ENCODE results near the gene SFXN3.

The SFXN3 gene, protein sequence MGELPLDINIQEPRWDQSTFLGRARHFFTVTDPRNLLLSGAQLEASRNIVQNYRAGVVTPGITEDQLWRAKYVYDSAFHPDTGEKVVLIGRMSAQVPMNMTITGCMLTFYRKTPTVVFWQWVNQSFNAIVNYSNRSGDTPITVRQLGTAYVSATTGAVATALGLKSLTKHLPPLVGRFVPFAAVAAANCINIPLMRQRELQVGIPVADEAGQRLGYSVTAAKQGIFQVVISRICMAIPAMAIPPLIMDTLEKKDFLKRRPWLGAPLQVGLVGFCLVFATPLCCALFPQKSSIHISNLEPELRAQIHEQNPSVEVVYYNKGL

DNA sequence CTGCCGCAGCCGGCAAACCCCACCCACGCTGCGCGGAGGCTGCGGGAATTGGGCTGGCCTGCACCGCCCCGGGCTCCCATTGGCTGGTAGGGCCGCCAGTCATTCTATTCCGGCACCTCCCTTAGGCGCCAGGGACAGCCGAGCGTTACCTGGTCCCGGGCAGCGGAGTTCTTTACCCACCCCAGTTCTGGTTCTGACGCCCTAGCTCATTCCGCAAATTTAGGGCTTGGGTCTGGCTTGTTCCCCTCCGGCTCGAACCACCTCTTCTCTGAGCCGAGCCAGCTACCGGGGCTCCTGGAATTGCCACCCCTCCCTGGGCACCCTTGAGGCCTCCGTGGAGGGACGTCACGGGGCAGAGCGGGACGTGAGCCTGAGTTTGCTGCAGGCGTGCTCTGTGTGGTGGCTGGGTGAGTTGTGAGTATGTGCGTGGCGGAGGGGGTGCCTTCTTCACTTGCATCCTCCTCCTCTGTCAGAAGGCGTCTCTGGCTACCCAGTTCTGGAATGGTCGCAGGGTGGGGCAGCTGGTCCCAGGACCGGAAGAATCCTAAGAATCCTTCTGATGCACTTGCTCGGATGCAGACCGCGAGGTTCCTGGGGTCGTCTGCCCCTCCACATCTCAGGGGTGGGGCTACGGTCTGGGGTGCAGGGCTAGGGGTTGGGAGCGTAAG lies at the start of gene SFXN3, which contains the start of gene PDZD7:
Gene SFXN3, plus strand, starts transcription at position 107 of the 668 bp plus-strand sequence. CDS start 3,461 bp downstream, outside the sequence.
Gene PDZD7, minus strand, starts transcription at position 2 of the 668 bp plus-strand sequence. CDS start 910 bp downstream, outside the sequence.
- peak; percentile 96 for DNase-seq (ENCODE audit: low spot score)

DNA sequence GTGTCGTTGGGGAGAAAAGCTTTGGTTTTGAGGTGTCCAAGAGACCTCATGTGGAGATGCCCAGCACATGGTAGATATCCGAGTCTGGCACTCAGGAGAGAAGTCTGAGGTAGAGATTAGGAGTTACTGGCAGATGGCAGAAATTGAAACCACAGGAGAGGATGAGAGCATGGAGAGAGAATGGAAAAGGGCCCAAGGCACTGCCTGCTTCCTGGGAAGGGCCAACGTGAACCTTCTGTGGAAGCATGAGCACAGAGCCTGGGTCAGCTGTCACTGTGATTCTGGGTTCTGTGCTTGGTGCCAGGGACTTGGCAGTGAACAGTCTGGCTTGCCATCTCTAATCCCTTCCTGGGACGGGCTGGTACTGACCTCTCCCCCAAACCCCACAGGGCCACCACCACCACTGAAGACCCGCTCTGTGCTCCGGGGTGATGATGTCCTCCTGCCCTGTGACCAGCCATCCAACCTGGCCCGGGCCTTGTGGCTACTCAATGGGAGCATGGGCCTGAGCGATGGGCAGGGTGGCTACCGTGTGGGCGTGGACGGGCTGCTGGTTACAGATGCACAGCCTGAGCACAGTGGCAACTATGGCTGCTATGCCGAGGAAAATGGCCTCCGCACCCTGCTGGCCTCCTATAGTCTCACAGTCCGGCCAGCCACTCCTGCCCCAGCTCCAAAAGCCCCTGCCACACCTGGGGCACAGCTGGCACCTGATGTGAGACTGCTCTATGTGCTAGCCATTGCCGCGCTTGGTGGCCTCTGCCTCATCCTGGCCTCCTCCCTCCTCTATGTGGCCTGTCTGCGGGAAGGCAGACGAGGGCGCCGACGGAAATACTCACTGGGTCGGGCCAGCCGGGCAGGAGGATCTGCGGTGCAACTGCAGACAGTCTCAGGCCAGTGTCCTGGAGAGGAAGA lies 47.9 kb upstream of the SFXN3 start:
- DNase-seq (ENCODE audit: low spot score), result peak; percentile 88

DNA sequence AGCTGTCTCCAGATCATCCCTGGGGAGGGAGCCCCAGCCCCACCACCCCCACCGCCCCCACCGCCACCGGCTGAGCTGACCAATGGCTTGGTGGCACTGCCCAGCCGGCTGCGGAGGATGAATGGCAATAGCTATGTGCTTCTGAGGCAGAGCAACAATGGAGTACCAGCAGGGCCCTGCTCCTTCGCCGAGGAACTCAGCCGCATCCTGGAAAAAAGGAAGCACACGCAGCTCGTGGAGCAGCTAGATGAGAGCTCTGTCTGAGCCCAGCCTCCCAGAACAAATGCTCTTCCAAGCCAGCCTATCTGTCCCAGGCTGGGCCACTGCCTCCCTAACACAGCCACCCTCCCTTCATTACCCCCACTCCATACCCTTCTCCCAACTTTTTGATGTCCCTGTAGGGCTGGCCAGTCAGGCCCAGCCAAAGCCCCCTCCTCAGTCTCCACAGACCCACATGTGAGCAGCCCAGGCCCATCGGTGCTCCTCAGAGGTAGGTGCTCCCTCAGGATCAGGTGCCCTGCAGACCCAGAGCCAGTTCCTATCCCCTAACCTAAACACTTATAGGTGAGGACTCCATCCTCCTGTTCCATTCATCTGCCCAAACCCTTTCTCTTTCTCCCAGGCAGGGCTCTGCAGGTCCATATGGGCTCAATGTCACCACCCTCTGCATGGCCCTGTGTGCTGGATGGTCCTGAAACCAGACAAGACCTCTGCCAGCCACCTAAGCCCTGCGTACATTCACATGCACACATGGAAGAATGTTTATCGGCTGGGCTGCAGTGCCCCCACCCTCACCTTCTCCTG lies 47.0 kb upstream of the SFXN3 start:
- no peak for DNase-seq (ENCODE audit: low spot score)

DNA sequence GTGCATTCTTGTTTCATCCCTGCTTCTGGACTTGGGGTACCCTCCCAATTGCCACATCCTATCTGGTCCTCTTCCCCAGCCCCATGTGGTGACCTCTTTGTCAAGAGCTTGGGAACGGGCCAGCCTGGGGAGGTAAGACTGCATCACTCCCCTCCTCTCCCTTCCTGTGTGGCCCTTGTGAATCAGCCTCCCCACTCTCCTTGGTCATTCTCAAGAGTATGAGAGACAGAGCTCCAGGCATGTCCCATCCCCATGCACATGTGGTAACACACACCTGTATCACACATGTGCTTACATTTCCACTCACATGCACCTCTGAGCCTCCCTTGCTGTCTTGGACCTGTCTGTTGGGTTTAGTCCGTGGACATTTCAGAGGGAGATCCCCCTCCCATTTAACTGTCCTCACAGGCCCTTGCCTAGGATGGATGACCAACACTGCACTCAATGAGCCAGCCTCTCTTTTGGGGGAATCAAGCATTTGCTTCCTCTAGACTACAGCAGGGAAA lies 46.3 kb upstream of the SFXN3 start:
- DNase-seq (ENCODE audit: low spot score), result no peak

DNA sequence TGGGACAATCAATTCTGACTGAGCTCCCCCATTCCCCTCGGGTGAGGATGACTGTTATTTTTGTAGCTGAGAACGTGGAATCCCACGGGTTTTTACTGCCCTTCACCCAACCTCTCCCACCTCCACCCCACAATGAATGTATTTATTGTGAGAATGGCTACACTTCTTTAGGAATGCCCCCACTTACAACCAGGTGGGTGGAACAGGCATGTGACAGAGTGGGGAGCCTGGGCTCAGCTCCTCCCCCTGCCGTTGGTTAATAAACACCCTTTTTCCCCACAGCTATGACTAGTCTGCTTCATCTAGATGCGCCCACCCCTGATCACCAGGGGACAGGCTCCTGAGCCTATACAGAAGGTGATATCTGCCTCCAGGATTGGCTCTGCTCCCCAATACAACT lies 45.7 kb upstream of the SFXN3 start:
- no peak for DNase-seq (ENCODE audit: low spot score)

DNA sequence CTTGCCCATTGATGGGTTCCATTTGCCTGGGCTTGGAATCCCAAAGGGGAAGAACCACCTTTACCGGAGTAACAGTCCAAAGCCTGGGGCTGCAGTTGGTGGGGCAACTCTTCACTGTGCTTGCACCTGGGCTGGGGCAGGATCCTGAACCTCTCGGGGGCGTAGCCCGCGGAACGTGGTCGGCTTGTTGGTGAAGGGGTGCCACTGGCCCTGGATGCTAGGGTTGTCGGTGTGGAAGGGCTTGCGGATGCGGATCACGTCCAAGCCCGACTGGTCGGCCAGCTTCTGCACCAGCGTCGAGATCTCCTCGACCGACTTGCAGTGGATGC lies 44.4 kb upstream of the SFXN3 start:
- DNase-seq (ENCODE audit: low spot score), result no peak

DNA sequence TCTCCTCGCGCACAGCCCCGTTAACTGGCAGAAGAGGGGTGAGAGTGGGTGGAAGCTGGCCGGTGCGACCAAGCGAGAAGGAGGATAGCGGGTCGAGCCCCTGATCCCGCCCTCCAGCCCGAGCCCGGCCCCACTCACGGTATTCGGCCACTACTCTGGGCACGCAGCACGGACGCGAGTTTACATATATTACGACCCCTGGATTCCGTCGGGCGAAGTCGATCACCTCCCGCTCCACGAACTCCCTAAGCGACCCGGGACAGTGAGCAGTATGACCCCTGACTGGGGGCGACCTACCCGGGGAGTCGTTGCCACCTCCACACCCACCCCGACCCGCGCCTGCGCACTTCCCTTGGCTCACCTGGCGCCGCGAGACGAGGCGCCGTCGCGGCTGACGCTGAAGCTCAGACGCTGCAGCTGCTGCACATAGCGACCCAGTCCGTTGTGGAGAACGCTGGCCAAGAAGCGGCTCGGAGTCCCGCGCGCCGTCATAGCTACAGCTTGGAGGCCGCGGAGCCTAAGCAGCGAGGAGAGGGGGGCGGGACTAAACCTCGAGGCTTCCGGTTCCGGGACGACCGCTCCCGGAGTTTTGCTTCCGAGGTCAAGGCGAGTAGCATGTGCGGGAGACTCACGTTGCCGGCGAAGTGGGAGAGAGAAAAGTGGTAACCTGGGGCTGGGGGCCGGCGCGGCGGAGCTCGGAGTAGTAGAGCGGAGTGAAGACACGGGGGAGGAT lies 43.9 kb upstream of the SFXN3 start, which contains the start of the genes MRPL43 and TWNK:
Gene MRPL43, minus strand, starts transcription at position 546 of the 733 bp plus-strand sequence. Its CDS starts 54 bp downstream, at position 492.
Gene TWNK, plus strand, starts transcription at position 592 of the 733 bp plus-strand sequence. CDS start 668 bp downstream, outside the sequence.
- DNase-seq (ENCODE audit: low spot score), result peak; percentile 91

DNA sequence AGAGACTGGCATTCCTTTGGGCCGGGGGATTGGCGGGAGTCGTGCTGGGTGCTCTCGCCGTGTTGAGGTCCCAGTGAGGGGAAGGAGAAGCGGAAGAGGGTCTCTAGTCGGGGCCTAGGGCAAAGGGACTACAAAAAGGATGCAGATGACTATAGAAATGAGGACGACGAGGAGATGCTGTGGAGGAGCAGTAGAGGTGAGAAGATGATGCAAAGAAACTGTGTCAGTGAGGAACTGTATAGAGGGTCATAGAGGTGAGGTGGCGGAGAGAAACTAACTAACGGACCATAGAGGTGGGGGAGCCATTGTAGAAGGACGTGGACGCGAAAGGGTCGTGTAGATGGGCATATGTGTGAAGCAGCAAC lies 43.4 kb upstream of the SFXN3 start:
- no peak for DNase-seq (ENCODE audit: low spot score)

DNA sequence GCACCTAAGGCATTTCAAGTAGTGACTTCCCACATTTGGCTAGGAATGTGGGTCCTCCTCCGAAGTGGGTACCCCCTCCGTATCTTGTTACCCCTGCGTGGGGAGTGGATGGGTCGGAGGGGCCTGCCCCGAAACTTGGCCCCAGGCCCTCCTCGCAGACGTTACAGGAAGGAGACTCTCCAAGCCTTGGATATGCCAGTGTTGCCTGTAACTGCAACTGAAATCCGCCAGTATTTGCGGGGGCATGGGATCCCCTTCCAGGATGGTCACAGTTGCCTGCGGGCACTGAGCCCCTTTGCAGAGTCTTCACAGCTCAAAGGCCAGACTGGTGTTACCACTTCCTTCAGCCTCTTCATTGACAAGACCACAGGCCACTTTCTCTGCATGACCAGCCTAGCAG lies 42.9 kb upstream of the SFXN3 start:
- DNase-seq (ENCODE audit: low spot score), result no peak

DNA sequence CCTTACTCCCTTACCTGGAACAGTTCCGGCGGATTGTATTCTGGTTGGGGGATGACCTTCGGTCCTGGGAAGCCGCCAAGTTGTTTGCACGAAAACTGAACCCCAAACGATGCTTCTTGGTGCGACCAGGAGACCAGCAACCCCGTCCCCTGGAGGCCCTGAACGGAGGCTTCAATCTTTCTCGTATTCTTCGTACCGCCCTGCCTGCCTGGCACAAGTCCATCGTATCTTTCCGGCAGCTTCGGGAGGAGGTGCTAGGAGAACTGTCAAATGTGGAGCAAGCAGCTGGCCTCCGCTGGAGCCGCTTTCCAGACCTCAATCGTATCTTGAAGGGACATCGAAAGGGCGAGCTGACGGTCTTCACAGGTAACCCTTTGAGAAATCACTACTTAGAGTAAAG lies 41.9 kb upstream of the SFXN3 start:
- no peak for DNase-seq (ENCODE audit: low spot score)

DNA sequence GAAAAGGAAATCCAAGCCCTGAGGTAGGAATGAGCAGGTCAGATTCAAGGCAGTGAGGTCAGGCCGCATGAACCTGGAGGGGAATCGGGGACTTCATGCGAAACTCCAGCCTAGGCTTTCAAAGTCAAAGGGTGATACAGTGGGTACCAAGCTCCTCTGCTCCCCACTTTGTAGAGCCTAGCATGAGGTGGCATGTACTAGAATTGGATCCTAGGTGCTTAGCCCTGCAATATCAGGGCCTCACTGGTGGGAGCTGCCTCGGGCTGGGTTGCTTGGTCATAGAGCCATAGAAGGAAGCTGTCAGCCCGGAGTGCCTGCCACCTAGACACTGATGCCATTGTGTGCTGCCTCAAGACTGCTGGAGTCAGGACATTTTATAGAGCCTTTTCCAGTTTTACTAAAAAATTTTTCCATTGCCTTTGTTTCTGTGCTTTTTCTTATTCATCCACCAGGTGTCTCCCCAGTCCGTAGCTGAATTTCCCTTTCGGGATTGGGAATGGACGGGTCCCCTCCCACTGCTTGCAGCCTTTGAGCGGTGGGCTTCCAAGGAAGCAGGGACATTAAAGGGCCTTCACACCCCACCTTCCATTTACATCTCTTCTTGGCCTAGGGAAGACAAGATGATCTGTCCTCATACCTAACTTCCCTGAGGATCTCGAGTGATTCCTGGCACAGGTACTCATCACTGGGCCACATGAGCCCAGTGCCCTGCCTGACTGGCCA lies 36.9 kb upstream of the SFXN3 start:
- peak; percentile 80 for DNase-seq (ENCODE audit: low spot score)

DNA sequence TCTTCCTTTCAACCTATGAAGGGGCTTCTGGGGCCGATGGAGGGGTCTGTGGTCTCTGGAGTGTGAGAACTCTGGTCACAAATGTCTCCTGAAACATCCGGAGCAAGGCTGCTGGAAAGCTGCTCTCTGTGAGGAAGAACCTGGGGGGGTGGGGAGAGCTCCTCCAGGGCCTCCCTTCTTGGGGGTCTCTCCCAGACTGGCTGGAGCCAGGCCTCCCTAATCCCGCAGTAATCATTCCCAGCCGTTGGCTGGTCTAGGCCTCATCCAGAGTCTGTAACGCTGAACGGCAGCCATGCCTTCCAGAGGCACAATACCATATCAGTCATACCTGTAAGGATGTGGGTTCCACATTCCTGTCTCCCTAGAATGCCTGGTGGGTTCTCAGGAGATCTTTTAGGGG lies 35.9 kb upstream of the SFXN3 start:
- DNase-seq (ENCODE audit: low spot score), result no peak

DNA sequence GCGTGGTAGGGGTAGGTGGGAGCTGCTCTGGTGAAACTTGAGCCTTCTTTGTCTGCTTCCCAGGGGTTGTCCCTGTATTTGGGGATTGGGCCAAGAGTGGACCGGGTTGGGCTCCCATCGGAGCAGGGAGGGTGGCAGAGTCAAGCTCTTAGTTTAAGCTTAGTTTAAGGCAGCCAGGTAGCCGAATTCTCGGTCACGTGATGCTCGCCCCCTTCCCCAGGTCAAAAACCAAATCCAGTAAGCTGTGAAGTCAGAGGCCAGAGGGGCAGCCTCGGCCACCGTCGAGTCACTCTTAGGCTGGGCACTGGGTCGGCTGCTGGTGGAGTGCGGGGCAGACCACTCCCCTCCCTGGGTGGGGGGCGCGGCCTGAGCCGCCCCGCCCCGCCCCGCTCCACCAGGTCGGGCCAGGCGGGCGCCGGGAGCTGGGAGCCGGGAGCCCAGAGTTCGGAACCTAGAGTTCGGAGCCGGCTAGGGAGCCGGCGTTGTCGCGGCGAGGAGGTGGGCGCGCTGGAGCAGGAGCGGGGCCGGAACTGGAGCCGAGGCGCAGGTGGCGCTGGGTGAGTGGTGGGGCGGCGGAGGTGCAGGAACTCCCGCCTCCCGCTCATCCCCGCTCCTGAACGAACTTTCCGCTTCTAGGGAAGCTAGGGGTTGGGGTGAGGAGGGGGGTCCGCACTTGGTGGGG lies 34.2 kb upstream of the SFXN3 start:
- DNase-seq (ENCODE audit: low spot score), result no peak

DNA sequence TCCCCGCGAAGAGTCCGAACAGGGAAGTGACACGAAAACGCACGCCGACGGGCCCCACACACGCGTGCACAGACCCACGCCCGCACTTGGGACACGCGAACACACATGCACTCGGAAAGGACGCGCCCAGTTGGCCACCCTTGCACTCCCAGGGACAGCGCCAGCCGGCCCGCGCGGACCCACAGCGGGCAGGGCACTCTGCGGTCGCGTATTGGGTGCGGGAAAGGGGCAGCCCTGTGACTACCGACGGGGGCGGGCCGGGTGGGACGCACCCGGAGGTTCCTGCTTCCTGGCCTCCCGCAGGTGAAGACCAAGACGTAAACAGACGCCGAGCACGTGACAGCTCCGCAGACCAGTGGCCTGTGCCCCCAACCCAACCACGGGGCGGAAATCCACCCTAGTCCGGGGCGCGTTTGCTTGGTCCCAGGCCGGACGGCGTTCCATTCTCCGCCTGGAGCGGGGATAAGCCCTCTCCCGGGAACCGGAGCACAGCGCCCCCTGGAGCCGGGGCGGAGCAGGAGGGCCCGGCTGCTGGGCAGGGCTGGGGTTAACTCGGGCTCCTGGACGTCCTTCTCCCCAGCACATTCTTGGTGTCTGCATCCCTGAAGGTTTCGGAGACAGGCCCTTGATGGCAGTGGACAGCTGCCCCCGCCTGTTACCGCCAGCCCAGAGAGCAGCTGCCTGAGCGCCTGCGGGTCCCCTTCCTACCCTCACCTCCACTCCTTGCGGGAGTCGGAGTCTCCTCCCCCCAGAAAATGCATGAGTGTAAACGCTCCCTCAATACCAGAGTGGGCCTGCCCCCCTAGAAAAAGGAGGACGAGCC lies 33.5 kb upstream of the SFXN3 start:
- DNase-seq (ENCODE audit: low spot score), result peak; percentile 74

DNA sequence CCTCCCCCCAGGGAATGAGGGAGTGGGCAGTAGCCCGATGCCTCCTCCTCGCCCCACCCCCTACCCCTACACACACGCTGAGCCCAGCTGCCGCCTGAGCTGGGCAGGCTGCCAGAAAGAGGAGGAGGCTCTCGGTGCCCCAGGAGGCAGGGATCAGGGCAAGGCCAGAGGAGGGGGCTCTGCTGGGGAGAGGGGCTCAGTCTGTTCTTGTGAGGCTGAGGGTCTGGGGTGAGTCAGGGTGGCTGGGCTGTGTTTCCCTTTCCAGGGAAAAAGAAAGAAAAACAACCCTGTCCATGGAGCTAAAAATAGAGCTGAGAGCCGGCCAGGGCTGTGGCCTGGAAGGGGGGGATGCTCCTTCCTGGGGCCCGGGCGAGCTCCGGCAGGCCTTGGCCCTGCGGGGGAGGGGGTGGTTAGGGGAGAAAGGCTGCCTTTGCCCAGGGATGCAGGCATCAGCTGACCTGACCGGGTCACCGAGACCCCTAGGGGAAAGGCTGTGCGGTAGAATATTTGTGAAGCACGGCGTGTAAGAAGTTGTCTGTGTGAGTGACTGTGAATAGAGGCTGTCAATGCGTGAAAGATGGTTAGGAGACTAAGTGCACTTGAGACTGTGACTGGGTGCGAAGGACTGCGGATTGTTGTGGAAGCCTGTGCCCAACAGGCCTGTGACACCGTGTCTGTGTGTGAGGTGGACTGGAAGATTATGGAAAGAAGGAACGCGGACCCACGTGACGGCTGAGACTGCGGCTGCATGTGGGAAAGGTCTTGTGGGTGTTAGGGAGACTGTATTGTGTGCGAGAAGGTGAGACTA lies 32.6 kb upstream of the SFXN3 start:
- peak; percentile 88 for DNase-seq (ENCODE audit: low spot score)

DNA sequence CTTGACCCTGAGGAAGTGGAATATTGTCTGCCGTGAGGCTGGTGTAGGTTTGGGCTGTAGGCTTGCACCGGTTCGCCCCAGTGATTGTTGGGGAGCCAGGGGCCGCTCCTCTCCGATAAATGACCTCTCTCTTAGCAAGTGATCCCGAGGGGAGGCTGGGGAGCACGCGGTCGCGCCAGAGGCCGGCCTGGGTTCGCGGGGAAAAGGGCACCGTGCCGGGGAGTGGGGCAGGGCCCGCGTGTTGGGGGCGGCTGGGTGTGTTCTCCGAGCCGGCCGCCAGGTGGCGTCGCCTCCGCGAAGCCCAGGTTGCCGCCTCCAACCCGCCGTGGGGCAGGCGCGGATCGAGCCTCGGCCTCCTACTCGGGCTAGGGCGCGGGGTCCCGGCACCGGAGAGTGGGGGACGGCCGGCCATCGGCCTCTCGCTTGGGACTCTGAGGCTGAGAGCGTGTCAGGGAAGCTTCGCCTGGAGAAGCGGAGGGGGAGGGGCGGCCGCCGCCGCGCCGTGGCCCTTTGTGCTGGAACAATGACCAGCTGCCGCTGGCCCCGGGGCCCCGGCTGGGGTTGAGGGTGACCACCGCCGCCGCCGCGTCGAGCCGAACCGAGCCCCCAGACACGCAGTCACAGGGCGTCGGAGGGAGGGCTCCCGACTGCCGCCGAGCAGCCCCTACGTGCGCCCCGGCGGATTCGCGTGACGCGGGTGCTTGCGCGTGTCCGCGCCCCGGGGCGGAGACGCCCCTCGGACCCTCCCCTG lies 31.9 kb upstream of the SFXN3 start:
- no peak for DNase-seq (ENCODE audit: low spot score)

DNA sequence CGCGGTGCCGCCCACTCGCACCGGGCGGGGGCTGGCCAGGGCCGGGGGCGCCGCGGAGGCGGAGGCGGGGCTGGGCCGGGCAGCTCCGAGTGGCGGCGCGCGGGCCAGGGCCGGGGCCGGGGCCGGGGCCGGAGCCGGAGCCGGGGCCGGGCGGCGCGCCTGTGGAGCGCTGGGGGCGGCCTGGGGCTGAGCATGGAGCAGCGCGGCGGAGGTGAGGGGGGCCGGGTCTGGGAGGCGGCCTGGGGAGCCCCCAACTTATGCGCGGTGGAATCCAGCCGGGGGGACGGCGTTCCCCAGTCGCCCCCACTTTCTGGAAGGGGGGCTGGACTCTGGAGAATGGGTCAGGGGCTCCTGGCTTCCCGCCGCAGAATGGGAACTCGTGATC lies 31.3 kb upstream of the SFXN3 start, which contains the start of gene LZTS2:
Gene LZTS2, plus strand, starts transcription at position 67 of the 385 bp plus-strand sequence. CDS start 2,731 bp downstream, outside the sequence.
- DNase-seq (ENCODE audit: low spot score), result no peak
